ENCODE measurements around the gene FKRP.

Gene FKRP

GRCh38 chr19:46724468-46724867 lies 21.4 kb upstream of the FKRP start:
- H3K4me3 ChIP-seq (ENCODE audit: low read depth, low read length) = no peak overlapping the region
- no peak for TF ChIP-seq CTCF (IDR thresholded peaks at IDR 0.05; ENCODE audit: low read depth, low read length, missing control alignments)
- no peak for DNase-seq (ENCODE audit: low read depth)

DNA sequence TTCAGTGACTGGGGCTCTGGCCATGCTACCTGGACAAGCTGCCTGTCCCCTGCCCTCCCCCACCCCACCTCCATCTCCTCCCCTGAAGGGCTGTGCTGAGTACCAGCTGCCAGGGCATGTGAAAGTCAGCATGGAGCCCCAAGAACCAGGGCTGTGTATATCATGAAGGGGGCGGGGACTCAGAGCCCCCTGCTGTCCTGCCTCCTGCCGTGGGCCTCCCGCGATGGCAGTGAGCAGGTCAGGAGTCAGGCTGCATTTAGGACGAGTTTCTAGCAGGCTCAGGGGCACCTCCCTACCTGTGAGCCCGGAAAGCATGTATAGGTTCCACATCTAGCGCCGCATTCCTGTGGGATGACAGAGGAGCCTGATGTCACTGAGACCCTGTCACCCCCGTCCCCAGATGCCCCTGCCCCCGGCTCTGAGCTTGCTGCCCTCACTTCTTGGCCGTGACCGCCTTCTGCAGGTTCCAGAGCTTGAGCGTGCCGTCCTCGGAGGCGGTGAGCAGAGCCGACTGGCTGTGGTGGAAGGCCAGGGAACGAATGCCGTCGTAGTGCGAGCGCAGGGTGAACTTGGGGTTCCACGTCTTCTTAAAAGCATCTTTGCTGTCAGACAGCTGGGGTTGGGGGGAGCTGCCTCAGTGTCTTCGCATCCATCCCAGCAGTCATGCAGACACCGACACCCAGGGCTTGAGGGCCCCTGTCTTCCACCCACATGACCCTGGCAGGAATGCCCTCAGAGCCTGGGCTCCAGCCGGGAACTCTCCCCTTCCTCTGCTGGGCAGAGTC lies 20.6 kb upstream of the FKRP start:
- H3K4me3 ChIP-seq (ENCODE audit: low read depth, low read length) = no peak overlapping the region
- TF ChIP-seq CTCF (IDR thresholded peaks at IDR 0.05; ENCODE audit: low read depth, low read length, missing control alignments) = no peak
- no peak for DNase-seq (ENCODE audit: low read depth)

- no peak for DNase-seq (ENCODE audit: low read depth)
- H3K4me3 ChIP-seq (ENCODE audit: low read depth, low read length) = no peak overlapping the region
Measured at GRCh38 chr19:46725859-46726393, 19.9 kb upstream of the FKRP start.

DNA sequence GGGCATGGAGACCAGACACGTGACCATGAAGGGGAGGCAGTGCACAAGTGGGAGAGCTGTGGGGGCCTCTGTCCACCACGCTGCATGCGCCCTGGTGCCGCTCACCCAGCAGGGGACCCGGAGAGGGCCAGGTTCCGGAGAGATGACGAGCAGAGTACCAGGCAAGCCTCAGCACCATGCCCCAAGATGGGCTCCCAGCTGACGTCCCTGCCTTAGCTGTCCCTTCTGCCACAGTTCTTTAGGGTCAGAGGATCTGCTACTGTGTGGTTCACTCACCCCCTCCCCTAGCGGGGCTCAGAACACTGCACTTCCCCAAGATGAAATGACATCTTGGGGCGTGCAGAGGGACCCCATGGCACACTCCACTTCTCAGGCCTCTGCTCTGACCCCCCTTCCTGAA lies 19.3 kb upstream of the FKRP start:
- no peak for DNase-seq (ENCODE audit: low read depth)
- no peak for TF ChIP-seq CTCF (IDR thresholded peaks at IDR 0.05; ENCODE audit: low read depth, low read length, missing control alignments)
- no peak overlapping the region for H3K4me3 ChIP-seq (ENCODE audit: low read depth, low read length)

More at GRCh38 chr19:46725859-46726393, 19.9 kb upstream of the FKRP start:
- no peak for TF ChIP-seq CTCF (IDR thresholded peaks at IDR 0.05; ENCODE audit: low read depth, low read length, missing control alignments)

DNA sequence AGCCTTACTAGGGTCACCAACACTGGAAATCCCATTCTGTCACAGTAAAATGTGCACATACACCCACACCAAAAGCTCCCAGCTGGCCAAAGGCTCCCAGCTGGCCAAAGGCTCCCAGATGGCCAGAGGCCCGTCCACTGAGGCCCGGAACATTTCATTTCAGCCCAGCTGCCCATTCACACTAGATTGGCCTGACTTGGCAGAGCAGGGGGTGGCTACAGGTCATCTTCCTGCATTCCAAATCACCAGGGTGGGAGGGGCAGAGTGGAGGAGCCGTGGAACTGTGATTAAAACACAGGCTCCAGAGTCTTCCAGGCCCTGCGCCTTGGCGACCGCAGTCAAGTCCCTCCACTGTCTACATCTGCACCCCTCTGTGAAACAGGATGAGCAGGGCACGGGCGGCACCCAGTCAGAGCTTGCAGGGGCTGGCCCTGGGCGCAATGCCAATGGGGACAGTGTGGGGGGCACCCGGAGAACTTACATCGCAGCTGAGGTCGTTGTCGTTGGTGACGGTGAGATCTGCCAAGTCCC lies 18.8 kb upstream of the FKRP start:
- H3K4me3 ChIP-seq (ENCODE audit: low read depth, low read length) = no peak overlapping the region
- no peak for TF ChIP-seq CTCF (IDR thresholded peaks at IDR 0.05; ENCODE audit: low read depth, low read length, missing control alignments)
- DNase-seq (ENCODE audit: low read depth) = no peak

DNA sequence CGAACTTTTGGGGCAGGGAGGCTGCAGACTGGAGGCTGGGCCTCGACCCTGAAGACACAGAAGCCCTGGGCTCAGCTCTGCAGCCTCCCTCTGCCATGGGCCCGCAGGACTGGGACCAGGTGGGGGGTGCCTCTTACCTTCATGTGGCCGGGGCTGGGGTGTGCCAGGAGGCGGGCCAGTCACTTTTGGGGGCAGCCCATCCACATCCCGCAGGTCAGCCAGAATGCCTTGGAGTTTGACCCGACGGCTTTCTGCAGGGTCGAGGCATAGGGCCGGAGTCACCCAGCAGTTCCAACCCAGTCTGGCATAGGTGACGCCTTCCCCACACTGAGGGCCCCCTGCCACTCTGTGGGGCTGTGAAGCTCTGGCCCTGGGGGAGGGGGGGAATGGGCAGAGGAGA lies 18.1 kb upstream of the FKRP start:
- DNase-seq (ENCODE audit: low read depth) = no peak
- no peak overlapping the region for H3K4me3 ChIP-seq (ENCODE audit: low read depth, low read length)
- no peak for TF ChIP-seq CTCF (IDR thresholded peaks at IDR 0.05; ENCODE audit: low read depth, low read length, missing control alignments)

Measured in GM12864 (cell line).